HEK293T (cell line): ENCODE measurements around the gene RGCC.

Source experiments
- BHLHE40 ChIP-seq: fragments of 450-650 bp; IDR thresholded peaks from 2 replicates; pipeline ENCODE4 v1.6.1; 2016; ENCODE audit warnings: mild to moderate bottlenecking, moderate library complexity, borderline replicate concordance
- CTBP1 ChIP-seq: fragments of 450-650 bp; IDR thresholded peaks from 2 replicates; pipeline ENCODE4 v1.6.1; 2016; ENCODE audit warnings: borderline replicate concordance
- ELF4 ChIP-seq: fragments of 450-650 bp; IDR thresholded peaks from 2 replicates; pipeline ENCODE4 v1.6.1; 2017; ENCODE audit warnings: antibody characterized with exemption
- FOXA1 ChIP-seq: fragments of 450-650 bp; IDR thresholded peaks from 2 replicates; pipeline ENCODE4 v1.6.1; 2016; ENCODE audit warnings: mild to moderate bottlenecking
- FOXK2 ChIP-seq: fragments of 450-650 bp; IDR thresholded peaks from 2 replicates; pipeline ENCODE4 v1.6.1; 2016; ENCODE audit warnings: mild to moderate bottlenecking
- FOXM1 ChIP-seq: fragments of 450-650 bp; IDR thresholded peaks from 2 replicates; pipeline ENCODE4 v1.6.1; 2017; ENCODE audit warnings: mild to moderate bottlenecking, borderline replicate concordance
- HDGF ChIP-seq: fragments of 450-650 bp; IDR thresholded peaks from 2 replicates; pipeline ENCODE4 v1.6.1; 2017; ENCODE audit warnings: antibody characterized with exemption, borderline replicate concordance
- L3MBTL2 ChIP-seq: fragments of 450-650 bp; conservative IDR thresholded peaks from 2 replicates; pipeline ENCODE4 v1.6.1; 2016; ENCODE audit warnings: mild to moderate bottlenecking
- NFRKB ChIP-seq: fragments of 450-650 bp; IDR thresholded peaks from 2 replicates; pipeline ENCODE4 v1.6.1; 2016; ENCODE audit warnings: mild to moderate bottlenecking, moderate library complexity
- PKNOX1 ChIP-seq: fragments of 450-650 bp; IDR thresholded peaks from 2 replicates; pipeline ENCODE4 v1.6.1; 2016
- SP1 ChIP-seq: fragments of 450-650 bp; IDR thresholded peaks from 2 replicates; pipeline ENCODE4 v1.6.1; 2017
- SUZ12 ChIP-seq: fragments of 450-650 bp; IDR thresholded peaks from 2 replicates; pipeline ENCODE4 v1.6.1; 2016; ENCODE audit warnings: mild to moderate bottlenecking
- TARDBP ChIP-seq: fragments of 450-650 bp; IDR thresholded peaks from 2 replicates; pipeline ENCODE4 v1.6.1; 2016
- ZNF384 ChIP-seq: fragments of 450-650 bp; IDR thresholded peaks from 2 replicates; pipeline ENCODE4 v1.6.1; 2016

GRCh38 chr13:41456768-41457588, at the start of gene RGCC:
- TF ChIP-seq HDGF (no peak), FOXA1 (no peak), TARDBP (no peak), ELF4 (no peak), BHLHE40 (no peak), FOXK2 (no peak), FOXM1 (no peak), SP1 (no peak), PKNOX1 (no peak), SUZ12 (no peak), NFRKB (no peak), ZNF384 (no peak), L3MBTL2 (peak; percentile 99), CTBP1 (no peak)
